Ishikawa (cell line): Measurements from ENCODE around the gene PRTG.

Experiments used
- EGR1 ChIP-seq: IDR thresholded peaks from 2 replicates; pipeline ENCODE4 v1.6.1; 2012
- EP300 ChIP-seq: IDR thresholded peaks from 2 replicates; pipeline ENCODE4 v1.6.1; 2012; ENCODE audit warnings: borderline replicate concordance
- TEAD4 ChIP-seq: IDR thresholded peaks from 2 replicates; pipeline ENCODE4 v1.6.1; 2012
- YY1 ChIP-seq: IDR thresholded peaks from 2 replicates; pipeline ENCODE4 v1.6.1; 2012; ENCODE audit warnings: low read depth

DNA sequence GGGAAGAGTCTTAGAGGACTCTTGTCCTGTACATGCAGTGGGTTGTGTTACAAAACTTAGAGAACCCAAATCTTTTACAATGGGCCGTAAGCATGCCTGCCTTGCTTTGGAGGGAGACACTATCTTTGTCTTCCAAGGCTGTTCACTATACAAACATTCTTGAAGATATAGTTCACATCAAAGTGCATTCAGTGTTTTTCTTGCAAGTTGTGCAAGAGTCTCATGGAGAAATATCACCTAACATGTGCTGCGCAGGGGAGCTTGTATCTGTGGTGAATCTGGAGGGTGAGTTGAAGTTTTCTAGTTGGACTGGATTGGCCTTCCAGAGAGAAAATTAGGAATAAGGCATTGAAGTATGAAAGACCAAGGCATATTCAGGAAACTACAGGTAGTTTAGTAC lies 7.8 kb upstream of the PRTG start:
- TF ChIP-seq YY1, result no peak
- no peak for TF ChIP-seq TEAD4
- no peak for TF ChIP-seq EGR1
- TF ChIP-seq EP300, result no peak
